Measurements from ENCODE around the gene ERMARD.

Gene ERMARD

DNA sequence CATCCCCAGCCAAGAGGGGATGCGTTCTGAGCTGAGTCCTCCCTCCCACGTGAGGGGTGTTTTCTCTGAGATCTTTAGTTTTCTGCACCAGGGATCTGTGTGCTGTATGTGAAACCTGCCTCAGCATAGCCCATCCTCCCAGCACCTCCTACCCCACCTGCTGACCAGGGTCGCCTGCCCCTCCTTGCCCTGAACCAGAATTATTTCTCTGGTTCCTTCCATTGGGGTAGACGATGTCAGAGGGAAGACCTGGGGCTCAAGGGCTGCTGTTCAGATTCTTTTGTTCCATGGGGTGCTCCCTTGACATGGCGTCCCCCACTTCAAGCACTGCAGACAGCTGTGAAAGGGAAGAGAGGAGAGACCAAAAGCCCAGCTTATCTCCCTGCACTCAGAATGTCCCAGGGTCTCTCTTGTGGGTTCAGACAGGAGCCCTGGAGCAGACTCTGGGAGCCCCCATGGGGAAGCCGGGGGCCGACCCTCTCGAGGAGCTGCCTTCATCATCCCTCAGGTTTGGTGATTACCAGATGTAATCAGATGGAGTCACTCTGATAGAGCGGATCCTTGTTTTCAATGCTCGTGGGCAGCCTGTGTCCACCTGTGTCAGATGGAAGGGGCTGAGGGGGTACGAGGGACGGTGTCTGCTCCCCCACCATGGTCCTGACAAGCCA is 74.3 kb downstream of the ERMARD start:
- DNase-seq (ENCODE audit: low read depth) = no peak

DNA sequence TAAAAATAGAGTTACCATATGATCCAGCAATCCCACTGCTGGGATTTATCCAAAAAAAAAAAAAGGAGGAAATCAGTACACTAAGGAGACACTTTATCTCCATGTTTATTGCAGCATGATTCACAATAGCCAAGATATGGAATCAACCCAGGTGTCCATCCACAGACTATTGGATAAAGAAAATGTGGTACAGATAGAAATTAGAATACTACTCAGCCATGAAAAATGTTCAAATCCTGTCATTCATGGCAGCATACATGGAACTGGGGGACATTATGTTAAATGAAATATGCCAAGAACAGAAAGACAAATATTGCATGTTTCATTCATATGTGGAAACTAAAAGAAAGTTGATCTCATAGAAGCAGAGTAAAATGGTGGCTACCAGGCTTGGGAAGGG is 75.3 kb downstream of the ERMARD start:
- DNase-seq (ENCODE audit: low read depth) = no peak

DNA sequence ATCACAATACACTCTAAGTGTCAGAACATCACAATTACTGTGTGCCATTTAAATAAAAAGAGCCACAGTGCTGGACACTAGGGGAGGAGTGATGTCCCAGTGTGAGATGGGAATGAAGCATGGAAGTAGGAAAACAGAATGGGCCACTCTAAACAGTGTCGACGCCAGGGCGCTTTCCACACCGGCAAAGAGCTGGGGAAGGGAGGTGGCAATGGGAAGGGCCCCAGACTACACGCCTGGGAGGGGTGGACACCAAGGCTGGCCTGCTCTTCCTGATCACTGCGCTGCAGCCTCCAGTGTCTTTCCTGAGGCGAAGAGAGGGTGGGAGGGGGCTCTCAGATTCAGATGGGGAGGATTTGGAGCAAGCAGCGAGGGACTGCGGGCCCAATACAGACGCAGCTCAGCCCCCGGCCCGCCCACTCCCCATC is 75.9 kb downstream of the ERMARD start:
- no peak for DNase-seq (ENCODE audit: low read depth)

DNA sequence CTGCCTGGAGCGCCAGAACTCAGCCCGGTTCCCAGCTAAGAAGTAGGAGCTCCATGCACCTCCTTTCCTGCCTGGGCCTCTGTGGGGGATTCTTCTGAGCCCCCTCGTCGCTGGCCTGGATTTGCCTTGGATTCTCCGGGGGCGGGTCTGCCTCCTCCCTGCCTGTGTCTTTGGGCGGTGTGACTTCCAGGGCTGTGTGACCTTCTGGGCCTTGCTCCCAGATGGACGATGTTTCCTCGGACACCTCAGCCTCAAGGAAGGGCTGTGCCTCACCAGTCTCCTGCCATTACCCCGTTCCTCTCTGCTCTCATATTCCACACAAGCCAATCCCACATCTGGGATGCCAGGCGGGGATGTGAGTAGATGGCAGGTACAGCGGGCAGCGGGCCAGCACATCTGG is 76.8 kb downstream of the ERMARD start:
- no peak for DNase-seq (ENCODE audit: low read depth)

DNA sequence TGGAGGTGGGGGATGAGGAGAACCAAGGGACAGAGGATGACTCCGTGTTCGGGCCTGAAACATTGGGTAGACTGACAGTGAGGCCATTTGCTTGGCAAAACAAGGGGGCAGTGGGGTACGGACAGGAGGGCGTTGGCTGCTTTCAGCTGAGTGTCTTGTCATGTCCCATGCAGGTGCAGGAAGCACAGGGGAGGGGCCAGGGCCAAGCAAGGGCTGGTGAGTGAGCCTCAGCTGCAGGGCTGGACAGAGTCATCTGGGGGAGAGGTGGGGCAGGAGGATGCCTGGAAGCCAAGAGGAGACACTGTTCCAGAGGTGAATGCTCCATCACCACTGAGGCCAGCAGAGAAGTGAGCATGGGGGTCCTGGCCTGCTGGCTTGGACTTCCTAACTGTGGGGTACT is 78.4 kb downstream of the ERMARD start:
- no peak for DNase-seq (ENCODE audit: low read depth)

DNA sequence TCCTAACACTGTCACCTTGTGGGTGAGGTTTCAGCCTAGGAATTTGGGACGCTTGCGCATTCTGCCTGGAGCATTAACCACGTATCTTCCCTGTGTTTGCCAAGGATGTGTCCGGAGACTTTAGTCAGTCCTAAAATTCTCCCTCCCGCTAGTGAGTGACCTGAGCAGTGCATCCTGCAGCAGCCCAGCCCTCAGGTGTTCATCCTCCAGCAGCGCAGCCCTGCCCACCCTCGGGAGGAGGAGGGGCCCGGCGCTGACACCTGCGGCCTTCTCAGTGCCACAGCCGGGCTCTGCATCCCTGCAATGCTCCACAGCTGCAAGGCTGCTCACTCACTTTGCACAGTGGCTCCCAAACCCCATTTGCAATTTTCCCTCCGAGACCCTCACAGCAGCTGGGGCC is 79.5 kb downstream of the ERMARD start:
- no peak for DNase-seq (ENCODE audit: low read depth)

Data from stimulated activated CD8-positive, alpha-beta memory T cell treated with anti-CD3 and anti-CD28 coated beads, Interleukin-15, amount 100 ng/mL, for 24 hours (primary cell).